Stimulated activated CD8-positive, alpha-beta memory T cell treated with anti-CD3 and anti-CD28 coated beads, Interleukin-15, amount 100 ng/mL, for 24 hours (primary cell): Measurements from ENCODE around the gene KANSL1.

Source experiments
- DNase-seq: peaks from one replicate; pipeline ENCODE4 v3.0.0-alpha.2; 2020; ENCODE audit warnings: low read depth

Gene KANSL1

GRCh38 chr17:46071796-46072195 is 121.4 kb downstream of the KANSL1 start:
- DNase-seq: no peak

- DNase-seq: no peak
These were observed 128.8 kb downstream of the KANSL1 start for GRCh38 chr17:46064460-46064859.

GRCh38 chr17:46063241-46063640 is 130.0 kb downstream of the KANSL1 start:
- no peak for DNase-seq

GRCh38 chr17:46061435-46061834 is 131.8 kb downstream of the KANSL1 start:
- no peak for DNase-seq

GRCh38 chr17:46060461-46060860 is 132.8 kb downstream of the KANSL1 start:
- DNase-seq: no peak

GRCh38 chr17:46059486-46059885 is 133.7 kb downstream of the KANSL1 start:
- DNase-seq: no peak

- DNase-seq: no peak
These were observed 135.9 kb downstream of the KANSL1 start for GRCh38 chr17:46057366-46057765.

- no peak for DNase-seq
These were observed 136.4 kb downstream of the KANSL1 start for GRCh38 chr17:46056800-46057304.

GRCh38 chr17:46053911-46054534 is 139.2 kb downstream of the KANSL1 start:
- no peak for DNase-seq

GRCh38 chr17:46049656-46050055 is 143.6 kb downstream of the KANSL1 start:
- DNase-seq: no peak

GRCh38 chr17:46047856-46048255 is 145.4 kb downstream of the KANSL1 start:
- DNase-seq: no peak

GRCh38 chr17:46047398-46047797 is 145.8 kb downstream of the KANSL1 start:
- no peak for DNase-seq

GRCh38 chr17:46046957-46047356 is 146.3 kb downstream of the KANSL1 start:
- DNase-seq: no peak

GRCh38 chr17:46045639-46046038 is 147.6 kb downstream of the KANSL1 start:
- no peak for DNase-seq

GRCh38 chr17:46044989-46045388 is 148.2 kb downstream of the KANSL1 start:
- DNase-seq: no peak

- no peak for DNase-seq
These were observed 148.8 kb downstream of the KANSL1 start for GRCh38 chr17:46044286-46044928.

GRCh38 chr17:46043606-46044005 is 149.6 kb downstream of the KANSL1 start:
- no peak for DNase-seq

- no peak for DNase-seq
These were observed 150.3 kb downstream of the KANSL1 start for GRCh38 chr17:46042925-46043324.

GRCh38 chr17:46042246-46042645 is 151.0 kb downstream of the KANSL1 start:
- DNase-seq: no peak

GRCh38 chr17:46039592-46040186 is 153.5 kb downstream of the KANSL1 start:
- DNase-seq: no peak

GRCh38 chr17:46038937-46039336 is 154.3 kb downstream of the KANSL1 start:
- no peak for DNase-seq

- no peak for DNase-seq
These were observed 154.8 kb downstream of the KANSL1 start for GRCh38 chr17:46038414-46038813.

- DNase-seq: no peak
These were observed 155.4 kb downstream of the KANSL1 start for GRCh38 chr17:46037722-46038255.
